Measurements from ENCODE around the gene AIF1. TPM values are rescaled to one million over a fixed set of nuclear protein-coding genes. Genes with fewer than 3 reads are reported as not detected.

AIF1 gene
- total RNA-seq, 1 experiment from 2014 or later = 2.2 TPM

- H3K9me3 Mint-ChIP-seq (ENCODE audit: unreplicated experiment) = no peaks in the 10 kb centered on the region
- no peak overlapping the region for H3K4me3 ChIP-seq (ENCODE audit: low read depth, low read length)
- no peaks in the 10 kb centered on the region for H3K9me3 ChIP-seq
- DNase-seq = no peak
- BruUV-seq (replicated peaks) = TSS peak; percentile 13
- intact Hi-C loops (cut with micrococcal nuclease; ENCODE audit: unreplicated experiment) = no loop called here
- no peak overlapping the region for H3K4me3 Mint-ChIP-seq (ENCODE audit: unreplicated experiment)
- peaks cover 91% of the 10 kb centered on the region for H3K36me3 Mint-ChIP-seq (ENCODE audit: insufficient read depth, unreplicated experiment)
- no peaks in the 10 kb centered on the region for H3K27me3 Mint-ChIP-seq (ENCODE audit: insufficient read depth, unreplicated experiment)
- H3K4me1 ChIP-seq = no peaks in the 10 kb centered on the region
- no peaks in the 10 kb centered on the region for H3K4me1 Mint-ChIP-seq (ENCODE audit: low read depth, unreplicated experiment)
- H3K27ac Mint-ChIP-seq (ENCODE audit: unreplicated experiment) = no peak overlapping the region
- no peaks in the 10 kb centered on the region for H3K27me3 ChIP-seq (replicated peaks; ENCODE audit: control insufficient read depth, insufficient read depth, low read length)
- H3K36me3 ChIP-seq (ENCODE audit: control insufficient read depth, insufficient read depth, low read length) = peaks cover 13% of the 10 kb centered on the region
- ChIA-PET POLR2A (no interaction called here), CTCF (no interaction called here)
- TF ChIP-seq, protein P1, sequence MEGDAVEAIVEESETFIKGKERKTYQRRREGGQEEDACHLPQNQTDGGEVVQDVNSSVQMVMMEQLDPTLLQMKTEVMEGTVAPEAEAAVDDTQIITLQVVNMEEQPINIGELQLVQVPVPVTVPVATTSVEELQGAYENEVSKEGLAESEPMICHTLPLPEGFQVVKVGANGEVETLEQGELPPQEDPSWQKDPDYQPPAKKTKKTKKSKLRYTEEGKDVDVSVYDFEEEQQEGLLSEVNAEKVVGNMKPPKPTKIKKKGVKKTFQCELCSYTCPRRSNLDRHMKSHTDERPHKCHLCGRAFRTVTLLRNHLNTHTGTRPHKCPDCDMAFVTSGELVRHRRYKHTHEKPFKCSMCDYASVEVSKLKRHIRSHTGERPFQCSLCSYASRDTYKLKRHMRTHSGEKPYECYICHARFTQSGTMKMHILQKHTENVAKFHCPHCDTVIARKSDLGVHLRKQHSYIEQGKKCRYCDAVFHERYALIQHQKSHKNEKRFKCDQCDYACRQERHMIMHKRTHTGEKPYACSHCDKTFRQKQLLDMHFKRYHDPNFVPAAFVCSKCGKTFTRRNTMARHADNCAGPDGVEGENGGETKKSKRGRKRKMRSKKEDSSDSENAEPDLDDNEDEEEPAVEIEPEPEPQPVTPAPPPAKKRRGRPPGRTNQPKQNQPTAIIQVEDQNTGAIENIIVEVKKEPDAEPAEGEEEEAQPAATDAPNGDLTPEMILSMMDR (IDR thresholded peaks at IDR 0.05; ENCODE audit: insufficient read depth in 1 of 2, low read depth in 1 of 2, low read length in 1 of 2, severe bottlenecking in 1 of 2, unreplicated experiment in 1 of 2) = no peak
Observed at GRCh38 chr6:31631209-31631608, 16.2 kb downstream of the AIF1 start.

GRCh38 chr6:31631681-31632278 lies 16.7 kb downstream of the AIF1 start:
- peaks cover 10% of the 10 kb centered on the region for H3K36me3 ChIP-seq (ENCODE audit: control insufficient read depth, insufficient read depth, low read length)
- intact Hi-C loops (cut with micrococcal nuclease; ENCODE audit: unreplicated experiment) = no loop called here
- no peak for DNase-seq
- H3K27me3 Mint-ChIP-seq (ENCODE audit: insufficient read depth, unreplicated experiment) = no peaks in the 10 kb centered on the region
- H3K4me3 ChIP-seq (ENCODE audit: low read depth, low read length) = no peak overlapping the region
- TF ChIP-seq, protein P1 (IDR thresholded peaks at IDR 0.05; ENCODE audit: insufficient read depth in 1 of 2, low read depth in 1 of 2, low read length in 1 of 2, severe bottlenecking in 1 of 2, unreplicated experiment in 1 of 2) = no peak
- BruUV-seq (replicated peaks) = no TSS peak
- no peaks in the 10 kb centered on the region for H3K9me3 Mint-ChIP-seq (ENCODE audit: unreplicated experiment)
- no peaks in the 10 kb centered on the region for H3K4me1 ChIP-seq
- peak overlapping the region; percentile 30 for H3K27ac Mint-ChIP-seq (ENCODE audit: unreplicated experiment)
- POLR2A ChIA-PET = no interaction called here
- no peaks in the 10 kb centered on the region for H3K9me3 ChIP-seq
- H3K27me3 ChIP-seq (replicated peaks; ENCODE audit: control insufficient read depth, insufficient read depth, low read length) = no peaks in the 10 kb centered on the region
- H3K36me3 Mint-ChIP-seq (ENCODE audit: insufficient read depth, unreplicated experiment) = peaks cover 91% of the 10 kb centered on the region
- CTCF ChIA-PET = no interaction called here
- no peaks in the 10 kb centered on the region for H3K4me1 Mint-ChIP-seq (ENCODE audit: low read depth, unreplicated experiment)
- H3K4me3 Mint-ChIP-seq (ENCODE audit: unreplicated experiment) = no peak overlapping the region

DNA sequence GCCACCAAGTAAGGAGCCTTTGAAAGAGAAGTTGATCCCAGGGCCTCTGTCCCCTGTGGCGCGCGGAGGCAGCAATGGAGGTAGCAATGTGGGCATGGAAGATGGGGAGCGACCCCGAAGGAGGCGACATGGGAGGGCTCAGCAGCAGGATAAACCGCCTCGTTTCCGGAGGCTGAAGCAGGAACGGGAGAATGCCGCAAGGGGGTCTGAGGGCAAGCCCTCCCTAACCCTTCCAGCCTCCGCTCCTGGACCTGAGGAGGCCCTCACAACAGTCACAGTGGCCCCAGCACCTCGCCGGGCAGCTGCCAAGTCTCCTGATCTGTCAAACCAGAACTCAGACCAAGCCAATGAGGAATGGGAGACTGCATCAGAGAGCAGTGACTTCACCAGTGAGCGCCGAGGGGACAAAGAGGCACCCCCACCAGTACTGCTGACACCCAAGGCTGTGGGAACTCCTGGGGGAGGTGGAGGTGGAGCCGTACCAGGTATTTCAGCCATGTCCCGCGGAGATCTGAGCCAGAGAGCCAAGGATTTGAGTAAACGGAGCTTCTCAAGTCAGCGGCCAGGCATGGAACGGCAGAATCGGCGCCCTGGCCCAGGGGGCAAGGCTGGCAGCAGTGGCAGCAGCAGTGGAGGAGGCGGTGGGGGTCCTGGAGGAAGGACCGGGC lies 17.4 kb downstream of the AIF1 start:
- Histone ChIP-seq H3K9me3 (no peaks in the 10 kb centered on the region), H3K4me1 (no peaks in the 10 kb centered on the region), H3K36me3 (ENCODE audit: control insufficient read depth, insufficient read depth, low read length) (peaks cover 9% of the 10 kb centered on the region), H3K4me3 (ENCODE audit: low read depth, low read length) (no peak overlapping the region), H3K27me3 (replicated peaks; ENCODE audit: control insufficient read depth, insufficient read depth, low read length) (no peaks in the 10 kb centered on the region)
- intact Hi-C loops (cut with micrococcal nuclease; ENCODE audit: unreplicated experiment) = no loop called here
- TF ChIP-seq, protein P1 (IDR thresholded peaks at IDR 0.05; ENCODE audit: insufficient read depth in 1 of 2, low read depth in 1 of 2, low read length in 1 of 2, severe bottlenecking in 1 of 2, unreplicated experiment in 1 of 2) = no peak
- CTCF ChIA-PET = no interaction called here
- DNase-seq = no peak
- H3K4me3 Mint-ChIP-seq (ENCODE audit: unreplicated experiment) = no peak overlapping the region
- no TSS peak for BruUV-seq (replicated peaks)
- H3K4me1 Mint-ChIP-seq (ENCODE audit: low read depth, unreplicated experiment) = no peaks in the 10 kb centered on the region
- H3K27me3 Mint-ChIP-seq (ENCODE audit: insufficient read depth, unreplicated experiment) = no peaks in the 10 kb centered on the region
- H3K36me3 Mint-ChIP-seq (ENCODE audit: insufficient read depth, unreplicated experiment) = peaks cover 91% of the 10 kb centered on the region
- POLR2A ChIA-PET = no interaction called here
- H3K9me3 Mint-ChIP-seq (ENCODE audit: unreplicated experiment) = no peaks in the 10 kb centered on the region
- peak overlapping the region; percentile 30 for H3K27ac Mint-ChIP-seq (ENCODE audit: unreplicated experiment)

Data from Caco-2 (cell line).